RWPE2 (cell line): ENCODE results near the gene RAPH1.
"Not testable (repeated sequence)": the region's sequence is repeated elsewhere in the genome, so short reads cannot be mapped to it uniquely, and the experiment has no call there.

Experiments
- ATAC-seq: fragments of 200-7000 bp; cut with Tn5 transposase; 3 replicates; pipeline ENCODE4 v1.9.1; 2021; ENCODE audit warnings: low read depth
- DNase-seq: peaks from one replicate; pipeline ENCODE4 v3.0.0-alpha.2; 2020; ENCODE audit warnings: low spot score
- H3K27ac ChIP-seq: fragments of 450-650 bp; 2 replicates; pipeline ENCODE4 v1.5.1; 2017; ENCODE audit warnings: mild to moderate bottlenecking; ENCODE audit not compliant: poor library complexity, severe bottlenecking
- H3K27me3 ChIP-seq: fragments of 250-450 bp; sonication (Bioruptor Pico); 2 replicates; pipeline ENCODE4 v1.5.1; 2021; ENCODE audit warnings: mild to moderate bottlenecking, moderate library complexity; ENCODE audit not compliant: insufficient read depth, poor library complexity, severe bottlenecking
- H3K36me3 ChIP-seq: fragments of 250-450 bp; sonication (Bioruptor Pico); 2 replicates; pipeline ENCODE4 v1.5.1; 2020; ENCODE audit warnings: low read depth, mild to moderate bottlenecking, moderate library complexity
- H3K4me1 ChIP-seq: fragments of 250-450 bp; sonication (Bioruptor Pico); 2 replicates; pipeline ENCODE4 v1.5.1; 2021; ENCODE audit warnings: mild to moderate bottlenecking, moderate library complexity; ENCODE audit not compliant: insufficient read depth, poor library complexity, severe bottlenecking
- H3K4me3 ChIP-seq: fragments of 250-450 bp; sonication (Bioruptor Pico); 2 replicates; pipeline ENCODE4 v1.5.1; 2021; ENCODE audit warnings: mild to moderate bottlenecking, moderate library complexity; ENCODE audit not compliant: severe bottlenecking
- H3K9me3 ChIP-seq: fragments of 250-450 bp; sonication (Bioruptor Pico); 2 replicates; pipeline ENCODE4 v1.5.1; 2021; ENCODE audit warnings: mild to moderate bottlenecking, moderate library complexity; ENCODE audit not compliant: severe bottlenecking
- CTCF ChIP-seq: fragments of 450-650 bp; IDR thresholded peaks from one replicate; pipeline ENCODE4 v1.5.1; 2017; ENCODE audit warnings: mild to moderate bottlenecking, moderate library complexity; ENCODE audit not compliant: poor library complexity, severe bottlenecking

Gene RAPH1

DNA sequence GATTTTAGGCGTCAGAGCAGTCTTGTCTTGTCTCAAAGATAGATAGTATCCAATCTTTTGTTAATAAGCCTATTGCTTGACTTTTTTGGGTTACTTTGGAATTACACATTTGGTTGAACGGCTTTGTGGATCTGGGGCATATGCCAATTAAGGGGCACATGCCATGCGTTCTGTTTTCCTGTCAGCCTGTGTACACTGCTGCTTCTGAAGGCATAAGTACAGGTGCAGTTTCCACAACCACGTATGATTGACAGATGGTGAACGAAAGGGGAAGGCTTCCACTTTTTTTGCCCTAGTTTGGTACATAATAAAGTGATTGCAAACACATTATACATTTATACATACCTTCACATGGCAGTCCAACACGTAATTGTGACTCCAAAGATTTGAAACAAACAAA, 102.3 kb downstream of the RAPH1 start:
- peaks cover 36% of the 10 kb centered on the region for H3K36me3 ChIP-seq

GRCh38 chr2:203431391-203432185, 103.5 kb downstream of the RAPH1 start:
- no peaks in the 10 kb centered on the region for H3K27me3 ChIP-seq
- H3K4me3 ChIP-seq: no peak overlapping the region
- no peak overlapping the region for H3K27ac ChIP-seq
- ATAC-seq: no peak
- no peaks in the 10 kb centered on the region for H3K9me3 ChIP-seq
- H3K4me1 ChIP-seq: no peaks in the 10 kb centered on the region
- H3K36me3 ChIP-seq: peaks cover 40% of the 10 kb centered on the region
- no peak for TF ChIP-seq CTCF
- DNase-seq: no peak

More for the DNA sequence above, 102.3 kb downstream of the RAPH1 start:
- Histone ChIP-seq H3K27me3 (no peaks in the 10 kb centered on the region), H3K4me3 (no peak overlapping the region), H3K27ac (no peak overlapping the region), H3K9me3 (no peaks in the 10 kb centered on the region), H3K4me1 (no peaks in the 10 kb centered on the region)
- ATAC-seq (no peak), DNase-seq (no peak)
- no peak for TF ChIP-seq CTCF

DNA sequence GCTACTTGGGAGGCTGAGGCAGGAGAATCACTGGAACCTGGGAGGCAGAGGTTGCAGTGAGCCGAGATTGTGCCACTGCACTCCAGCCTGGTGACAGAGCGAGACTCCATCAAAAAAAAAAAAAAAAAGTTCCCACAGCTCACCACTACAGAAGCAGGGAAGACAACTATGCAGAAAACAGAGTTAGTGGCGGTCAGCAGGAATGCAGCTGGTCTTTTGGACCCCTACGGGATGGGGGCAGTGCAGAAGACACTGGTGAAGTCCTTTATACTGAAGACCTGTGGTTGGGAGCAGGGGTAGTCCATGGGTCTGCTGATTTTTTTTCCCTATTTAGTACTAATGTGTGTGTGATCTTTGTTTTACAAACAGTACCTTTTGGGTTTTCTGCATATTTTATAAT, 105.5 kb downstream of the RAPH1 start:
- H3K9me3 ChIP-seq, H3K27ac ChIP-seq, H3K4me3 ChIP-seq, H3K4me1 ChIP-seq, DNase-seq, ATAC-seq, H3K27me3 ChIP-seq: not testable (repeated sequence)
- H3K36me3 ChIP-seq: peaks cover 38% of the 10 kb centered on the region

DNA sequence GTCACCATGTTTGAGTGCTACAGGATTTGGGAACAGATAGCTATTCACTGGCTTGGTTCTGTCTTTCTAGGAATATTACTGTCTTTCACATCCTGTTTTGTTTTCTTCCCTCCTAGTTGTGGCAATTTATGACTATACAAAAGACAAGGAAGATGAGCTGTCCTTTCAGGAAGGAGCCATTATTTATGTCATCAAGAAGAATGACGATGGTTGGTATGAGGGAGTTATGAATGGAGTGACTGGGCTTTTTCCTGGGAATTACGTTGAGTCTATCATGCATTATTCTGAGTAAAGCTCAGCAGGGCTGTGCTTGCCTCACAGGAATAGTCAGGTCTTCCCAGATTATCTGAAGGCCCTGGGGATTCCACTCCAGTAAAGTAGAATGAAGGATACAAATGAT, 108.0 kb downstream of the RAPH1 start:
- ATAC-seq (no peak), DNase-seq (no peak)
- H3K27me3 ChIP-seq: no peaks in the 10 kb centered on the region
- no peak overlapping the region for H3K4me3 ChIP-seq
- TF ChIP-seq CTCF: no peak
- H3K4me1 ChIP-seq: no peaks in the 10 kb centered on the region
- H3K36me3 ChIP-seq: peaks cover 34% of the 10 kb centered on the region
- H3K27ac ChIP-seq: no peak overlapping the region
- H3K9me3 ChIP-seq: no peaks in the 10 kb centered on the region

DNA sequence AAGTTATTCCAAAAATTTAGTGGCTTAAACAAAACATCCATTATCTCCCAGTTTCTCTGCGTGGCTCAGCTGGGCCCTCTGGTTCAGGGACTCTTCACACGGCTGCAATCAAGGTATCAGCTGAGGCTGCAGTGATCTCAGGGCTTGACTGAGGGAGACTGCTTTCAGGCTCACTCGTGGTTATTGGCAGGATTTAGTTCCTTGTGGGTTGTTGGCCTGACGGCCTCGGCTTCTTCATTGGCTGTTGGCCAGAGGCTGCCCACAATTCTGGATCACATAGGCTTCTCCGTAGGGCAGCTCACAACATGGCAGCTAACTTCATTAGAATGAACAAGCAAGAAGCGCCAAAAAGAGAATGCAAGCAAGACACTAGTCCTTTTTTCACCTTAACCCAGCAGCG, 116.8 kb downstream of the RAPH1 start:
- Histone ChIP-seq H3K27ac (no peak overlapping the region), H3K4me1 (no peaks in the 10 kb centered on the region), H3K36me3 (peaks cover 43% of the 10 kb centered on the region), H3K27me3 (no peaks in the 10 kb centered on the region), H3K4me3 (no peak overlapping the region), H3K9me3 (no peaks in the 10 kb centered on the region)
- ATAC-seq: no peak
- no peak for DNase-seq
- no peak for TF ChIP-seq CTCF
